Lower lobe of right lung (tissue), 2 donors: ENCODE data around the gene SUSD1. TPM values are rescaled to one million over a fixed set of nuclear protein-coding genes. Genes with fewer than 3 reads are reported as not detected.

Experiments used
- ATAC-seq, 2 donors: fragments of 200-7000 bp; cut with Tn5 transposase; one replicate each; pipeline ENCODE4 v1.9.1; 2020 to 2022; ENCODE audit warnings: mild to moderate bottlenecking in 2 of 2, moderate library complexity in 2 of 2
- DNase-seq: peaks from one replicate; pipeline ENCODE4 v3.0.0-alpha.2; 2020
- H3K27ac ChIP-seq: fragments of 200-600 bp; one replicate; pipeline ENCODE4 v1.8.0; 2022
- H3K27me3 ChIP-seq: fragments of 200-600 bp; one replicate; pipeline ENCODE4 v1.8.0; 2022; ENCODE audit warnings: low read depth
- H3K36me3 ChIP-seq: fragments of 200-600 bp; one replicate; pipeline ENCODE4 v1.8.0; 2022; ENCODE audit warnings: mild to moderate bottlenecking
- H3K4me1 ChIP-seq: fragments of 200-600 bp; one replicate; pipeline ENCODE4 v1.8.0; 2022
- H3K4me3 ChIP-seq: fragments of 200-600 bp; one replicate; pipeline ENCODE4 v1.8.0; 2022; ENCODE audit warnings: mild to moderate bottlenecking
- H3K9me3 ChIP-seq: fragments of 200-600 bp; one replicate; pipeline ENCODE4 v1.8.0; 2022
- CTCF ChIP-seq: fragments of 200-600 bp; IDR thresholded peaks from one replicate; pipeline ENCODE4 v1.8.0; 2022; ENCODE audit warnings: antibody characterized with exemption, mild to moderate bottlenecking
- intact Hi-C: fragments of 100-400 bp; cut with DNase I; formaldehyde crosslinking; loops from one replicate; pipeline ENCODE4 v1.11.0; 2022
- total RNA-seq: library from RNA; stranded (reverse); fragmentation: NEBNext Ultra II Directional; extraction: Animal tissue kit (Norgen Biotek cat#: 25700); gene quantifications from one replicate; pipeline ENCODE4 v1.2.1, GENCODE V29; 2021
- donor health status: DM: no; HTN: yes; CAD: no; lungs with severe emphysema.

Gene SUSD1
- total RNA-seq, 1 donor from 2014 or later = 49.4 TPM

DNA sequence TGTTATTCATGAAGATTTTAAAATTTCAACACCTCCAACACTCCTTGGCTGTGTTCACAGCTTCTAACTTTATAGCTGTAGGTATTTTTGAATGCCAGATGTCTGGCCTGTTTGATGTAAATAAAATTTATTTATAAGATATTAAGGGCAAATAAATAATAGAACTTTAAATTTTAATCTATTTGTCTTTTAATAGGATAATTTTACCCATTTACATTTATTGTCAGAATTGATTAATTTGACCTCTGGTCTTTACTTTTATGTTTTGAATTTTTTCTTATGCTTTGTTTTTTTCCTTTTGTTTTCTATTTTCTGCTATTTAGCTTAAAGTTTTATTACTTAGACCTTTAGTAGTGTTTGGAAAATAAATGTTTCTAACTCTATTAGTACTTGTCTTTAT, 183.9 kb downstream of the SUSD1 start:
- no peaks in the 10 kb centered on the region for H3K27me3 ChIP-seq
- DNase-seq (no peak), ATAC-seq (no peak)
- no peaks in the 10 kb centered on the region for H3K36me3 ChIP-seq
- H3K27ac ChIP-seq = no peak overlapping the region
- intact Hi-C loops = no loop called here
- H3K4me1 ChIP-seq = peaks cover 6% of the 10 kb centered on the region
- H3K9me3 ChIP-seq = peaks cover 3% of the 10 kb centered on the region
- no peak for TF ChIP-seq CTCF
- H3K4me3 ChIP-seq = no peak overlapping the region

Other genes with a start within 250 kb of the SUSD1 start
- 94.9 TPM for gene PTBP3, start 158.3 kb upstream of the SUSD1 start, total RNA-seq
- gene HSDL2, start 204.8 kb upstream of the SUSD1 start, total RNA-seq = 55.3 TPM